GM12891 (cell line): Measurements from ENCODE around the gene RNF169.

ENCODE experiments used
- DNase-seq: peaks from one replicate; pipeline ENCODE4 v3.0.0; 2011; ENCODE audit warnings: low spot score; ENCODE audit not compliant: insufficient read length
- FAIRE-seq: peaks from 2 replicates; lab custom pipeline; 2011; peaks lifted over from hg19 to GRCh38; lab: Jason Lieb, UNC
- PAX5 ChIP-seq: IDR thresholded peaks from 2 replicates; pipeline ENCODE4 v1.6.1; 2011; ENCODE audit warnings: low read length, moderate library complexity, mild to moderate bottlenecking; ENCODE audit not compliant: insufficient read depth, severe bottlenecking
- POLR2A ChIP-seq: IDR thresholded peaks from 2 replicates; pipeline ENCODE4 v1.6.1; 2011; ENCODE audit warnings: low read depth, low read length, control low read depth
- POLR2AphosphoS5 ChIP-seq: IDR thresholded peaks from 2 replicates; pipeline ENCODE4 v1.6.1; 2011; ENCODE audit warnings: low read depth, low read length, control low read depth
- POU2F2 ChIP-seq: IDR thresholded peaks from 2 replicates; pipeline ENCODE4 v1.6.1; 2011; ENCODE audit warnings: low read depth, mild to moderate bottlenecking, control low read depth, low read length, moderate library complexity
- SPI1 ChIP-seq: IDR thresholded peaks from 2 replicates; pipeline ENCODE4 v1.6.1; 2011; ENCODE audit warnings: low read depth, low read length, control low read depth
- TAF1 ChIP-seq: IDR thresholded peaks from 2 replicates; pipeline ENCODE4 v1.6.1; 2011; ENCODE audit warnings: low read depth, low read length, control low read depth

Gene RNF169

GRCh38 chr11:74784234-74784633 is 35.6 kb downstream of the RNF169 start:
- DNase-seq (no peak), FAIRE-seq (peak; percentile 79)
- TF ChIP-seq POLR2AphosphoS5 = no peak
- TF ChIP-seq POLR2A = no peak

- no peak for TF ChIP-seq TAF1
- TF ChIP-seq POLR2AphosphoS5 = no peak
- TF ChIP-seq POU2F2 = no peak
- TF ChIP-seq SPI1 = no peak
- TF ChIP-seq PAX5 = no peak
- TF ChIP-seq POLR2A = no peak
- DNase-seq = no peak
- FAIRE-seq = peak; percentile 23
Measured at GRCh38 chr11:74784726-74785125, 36.1 kb downstream of the RNF169 start.

- TF ChIP-seq POU2F2 = no peak
- no peak for TF ChIP-seq POLR2AphosphoS5
- no peak for TF ChIP-seq POLR2A
- no peak for TF ChIP-seq SPI1
- no peak for TF ChIP-seq TAF1
- TF ChIP-seq PAX5 = no peak
- DNase-seq = no peak
- FAIRE-seq = no peak
Measured at GRCh38 chr11:74786574-74786973, 37.9 kb downstream of the RNF169 start.

- DNase-seq (no peak), FAIRE-seq (no peak)
- TF ChIP-seq POU2F2 (no peak), SPI1 (no peak), POLR2AphosphoS5 (no peak), POLR2A (no peak), TAF1 (no peak), PAX5 (no peak)
Measured at GRCh38 chr11:74791333-74792100, 42.9 kb downstream of the RNF169 start.

- no peak for TF ChIP-seq TAF1
- TF ChIP-seq POU2F2 = no peak
- no peak for TF ChIP-seq POLR2A
- TF ChIP-seq SPI1 = no peak
- no peak for TF ChIP-seq PAX5
- TF ChIP-seq POLR2AphosphoS5 = no peak
- FAIRE-seq (no peak), DNase-seq (no peak)
Measured at GRCh38 chr11:74806267-74806666, 57.6 kb downstream of the RNF169 start.

- no peak for FAIRE-seq
- TF ChIP-seq POLR2A (no peak), SPI1 (no peak), PAX5 (no peak), POU2F2 (no peak), POLR2AphosphoS5 (no peak), TAF1 (no peak)
- no peak for DNase-seq
Measured at GRCh38 chr11:74809801-74810200, 61.2 kb downstream of the RNF169 start.

- TF ChIP-seq SPI1 (no peak), POU2F2 (no peak), POLR2AphosphoS5 (no peak), PAX5 (no peak), TAF1 (no peak), POLR2A (no peak)
- FAIRE-seq (no peak), DNase-seq (no peak)
Measured at GRCh38 chr11:74815966-74816365, 67.3 kb downstream of the RNF169 start.

GRCh38 chr11:74816664-74817063 is 68.0 kb downstream of the RNF169 start:
- no peak for FAIRE-seq

GRCh38 chr11:74818283-74818946 is 69.8 kb downstream of the RNF169 start:
- DNase-seq = no peak
- TF ChIP-seq SPI1 (no peak), POLR2AphosphoS5 (no peak), POLR2A (no peak), PAX5 (no peak), TAF1 (no peak), POU2F2 (no peak)
- FAIRE-seq = no peak

More at GRCh38 chr11:74816664-74817063, 68.0 kb downstream of the RNF169 start:
- no peak for DNase-seq
- TF ChIP-seq PAX5 (no peak), SPI1 (no peak), TAF1 (no peak), POU2F2 (no peak), POLR2AphosphoS5 (no peak), POLR2A (no peak)

GRCh38 chr11:74819400-74819799 is 70.8 kb downstream of the RNF169 start:
- no peak for DNase-seq
- no peak for TF ChIP-seq POU2F2
- TF ChIP-seq POLR2AphosphoS5 = no peak
- TF ChIP-seq POLR2A = no peak
- TF ChIP-seq SPI1 = no peak
- no peak for FAIRE-seq
